ENCODE measurements around the gene FBN1. TPM values are rescaled to one million over a fixed set of nuclear protein-coding genes. Genes with fewer than 3 reads are reported as not detected.

Gene FBN1
- total and polyA plus RNA-seq, 2 experiments from 2014 or later: 1.9 to 3.8 TPM

GRCh38 chr15:48527517-48527916, 118.0 kb downstream of the FBN1 start:
- DNase-seq (ENCODE audit: low spot score) (no peak), ATAC-seq (no peak)
- H3K4me2 ChIP-seq: no peak overlapping the region
- TF ChIP-seq POLR2AphosphoS5 (IDR thresholded peaks at IDR 0.05; ENCODE audit: low read depth): no peak
- TF ChIP-seq ETS1 (IDR thresholded peaks at IDR 0.05): no peak
- TF ChIP-seq STAT1 (IDR thresholded peaks at IDR 0.05; ENCODE audit: unreplicated experiment): no peak
- TF ChIP-seq CREB1 (CRISPR knock-in tag; IDR thresholded peaks at IDR 0.05; ENCODE audit: low read depth): no peak
- no peak for TF ChIP-seq ZNF462 (CRISPR knock-in tag; IDR thresholded peaks at IDR 0.05)
- no peak for TF ChIP-seq REST (IDR thresholded peaks at IDR 0.05; ENCODE audit: unreplicated experiment)
- TF ChIP-seq NANOG (IDR thresholded peaks at IDR 0.05; ENCODE audit: borderline replicate concordance): no peak
- TF ChIP-seq ZNF114 (CRISPR knock-in tag; IDR thresholded peaks at IDR 0.05): no peak
- TF ChIP-seq CTCF (conservative IDR thresholded peaks at IDR 0.05; ENCODE audit: low read depth in 2 of 2): no peak
- no peak for TF ChIP-seq EZH2 (IDR thresholded peaks at IDR 0.05; ENCODE audit: low read depth, unreplicated experiment)
- no peak for TF ChIP-seq EZH2phosphoT487 (IDR thresholded peaks at IDR 0.05; ENCODE audit: unreplicated experiment)
- TF ChIP-seq ZNF331 (CRISPR knock-in tag; IDR thresholded peaks at IDR 0.05; ENCODE audit: low read depth): no peak
- no peak for TF ChIP-seq JUNB (IDR thresholded peaks at IDR 0.05; ENCODE audit: unreplicated experiment)
- Mint-ChIP-seq H3K36me3 (ENCODE audit: low read depth) (no peaks in the 10 kb centered on the region), H3K9me3 (no peaks in the 10 kb centered on the region), H3K27ac (no peak overlapping the region), H3K4me3 (no peak overlapping the region), H3K4me1 (no peaks in the 10 kb centered on the region), H3K27me3 (ENCODE audit: insufficient read depth, low read depth, poor library complexity) (no peaks in the 10 kb centered on the region)
- no peaks in the 10 kb centered on the region for H3K9me2 ChIP-seq (ENCODE audit: insufficient read depth)
- no peaks in the 10 kb centered on the region for H3K79me2 ChIP-seq (replicated peaks; ENCODE audit: insufficient read depth)
- no peaks in the 10 kb centered on the region for H3K27me3 ChIP-seq (ENCODE audit: insufficient read depth)
- H3F3A ChIP-seq (replicated peaks; ENCODE audit: low read depth): no peaks in the 10 kb centered on the region
- H4K20me1 ChIP-seq (replicated peaks; ENCODE audit: insufficient read depth): no peaks in the 10 kb centered on the region
- no peak overlapping the region for H2AFZ ChIP-seq
- no peaks in the 10 kb centered on the region for H3K36me3 ChIP-seq (ENCODE audit: insufficient read depth)
- no peaks in the 10 kb centered on the region for H3K4me1 ChIP-seq (ENCODE audit: insufficient read depth)
- H3K27ac ChIP-seq (ENCODE audit: low read depth): no peak overlapping the region
- H3K4me3 ChIP-seq: no peak overlapping the region
